Heart left ventricle (tissue), 13 donors: ENCODE measurements around the gene IL3RA.

Source experiments
- CTCF ChIP-seq, 12 donors: fragments of 200-600 bp; sonication (generic) in 4 of 12; IDR thresholded peaks; one replicate each; pipeline versions ENCODE4 v1.5.0 to v1.8.0; 2018 to 2022; ENCODE audit warnings: antibody characterized with exemption in 12 of 12, mild to moderate bottlenecking in 5 of 12
- POLR2A ChIP-seq, 2 donors: fragments of 450-650 bp; IDR thresholded peaks; one replicate each; pipeline ENCODE4 v1.6.1; 2017; ENCODE audit warnings: antibody characterized with exemption in 2 of 2, mild to moderate bottlenecking in 2 of 2, moderate library complexity in 2 of 2
- donor health status: ischemic (EF 13 %, LVEDD 7.1; RV severe dilation, severe dysfunction).
- donor health status: DM: no; HTN: yes; CAD: no.
- donor health status: DM: no; HTN: no; CAD: no.
- donor health status: ischemic (EF 25% LVEDD 6.9; RV normal size, moderate dysfunction).
- donor health status: ischemic (EF 25% LVEDD 5.7; RV mildly dilated, moderate dysfunction).
- donor health status: ischemic (EF 35%, LVEDD 5.7; RV mildly dilated, moderate dysfunction).
- donor health status: nonischemic (EF 11% LVEDD 7.7; RV severe dilation, severe dysfunction).
- donor health status: DM: yes; HTN: yes; CAD: no.
- donor health status: PGD.
- donor health status: ischemic (EF 29% LVEDD 5.4; RV normal size, mild dysfunction).
- donor health status: nonischemic (EF 23%, LVEDD 6.1; RV moderate dilation, normal function).

- TF ChIP-seq CTCF (IDR thresholded peaks at IDR 0.05) (no peak), POLR2A (IDR thresholded peaks at IDR 0.05) (no peak)
Measured at GRCh38 chrX:1397441-1398270, 61.1 kb downstream of the IL3RA start.
